SIG-M5 treated with dmso at 0.1 percent for 504 hours (cell line): Measurements from ENCODE around the gene LRP11.
"Not testable (repeated sequence)": the region's sequence is repeated elsewhere in the genome, so short reads cannot be mapped to it uniquely, and the experiment has no call there.

Source experiments
- DNase-seq: peaks from one replicate; lab custom pipeline; 2025; ENCODE audit not compliant: unreplicated experiment; lab: John Stamatoyannopoulos, UW

LRP11 gene

GRCh38 chr6:149851461-149852110 lies 12.6 kb downstream of the LRP11 start:
- DNase-seq: no peak

DNA sequence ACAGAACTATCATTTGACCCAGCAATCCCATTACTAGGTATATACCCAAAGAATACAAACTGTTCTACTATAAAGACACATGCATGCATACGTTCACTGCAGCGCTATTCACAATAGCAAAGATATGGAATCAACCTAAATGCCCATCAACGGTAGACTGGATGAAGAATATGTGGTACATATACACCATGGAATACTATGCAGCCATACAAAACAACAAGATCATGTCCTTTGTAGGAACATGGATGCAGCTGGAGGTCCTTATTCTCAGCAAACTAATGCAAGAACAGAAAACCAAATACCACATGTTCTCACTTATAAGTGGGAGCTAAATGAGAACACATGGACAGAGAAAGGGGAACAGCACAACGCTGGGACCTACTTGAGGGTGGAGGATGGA lies 15.8 kb downstream of the LRP11 start:
- not testable (repeated sequence) for DNase-seq

- no peak for DNase-seq
Observed at GRCh38 chr6:149847939-149848267, 16.3 kb downstream of the LRP11 start.

DNA sequence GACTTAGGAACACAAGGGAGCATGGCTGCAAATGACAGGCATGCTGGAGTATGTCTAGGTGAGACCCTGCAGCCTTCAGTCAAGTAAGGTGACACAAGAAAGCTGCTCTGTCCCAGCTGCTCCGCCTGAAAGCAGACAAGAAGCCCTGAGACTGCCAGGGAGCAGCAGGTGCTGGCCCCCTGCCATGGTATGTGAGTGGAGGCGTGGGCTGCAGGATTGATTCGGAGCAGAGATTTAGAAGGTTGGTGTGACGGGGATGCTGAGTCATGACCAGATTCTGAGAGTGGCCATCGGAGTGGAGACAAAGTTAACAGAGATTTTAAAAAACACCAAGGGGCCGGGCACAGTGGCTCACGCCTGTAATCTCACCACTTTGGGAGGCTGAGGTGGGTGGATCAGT lies 17.8 kb downstream of the LRP11 start:
- no peak for DNase-seq

DNA sequence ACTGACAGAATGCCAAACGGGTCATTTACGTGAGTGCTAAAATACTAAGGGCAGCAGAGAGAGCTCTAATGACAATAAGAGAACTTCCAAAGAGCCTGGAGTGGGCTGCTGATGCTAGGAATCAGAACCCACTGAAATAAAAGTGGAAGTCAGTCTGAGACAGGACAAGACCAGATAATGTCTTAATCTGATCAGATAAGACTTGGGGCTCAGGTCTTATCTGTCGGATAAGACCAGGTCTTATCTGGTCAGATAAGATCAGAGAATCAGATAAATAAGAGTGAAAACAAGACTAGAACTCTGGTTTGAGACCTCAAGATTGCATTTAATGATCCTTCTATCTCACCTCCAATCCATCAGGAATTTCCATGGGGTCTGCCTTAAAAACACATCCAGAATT lies 18.6 kb downstream of the LRP11 start:
- DNase-seq: no peak

- DNase-seq: no peak
Observed at GRCh38 chr6:149844480-149844879, 19.7 kb downstream of the LRP11 start.

DNA sequence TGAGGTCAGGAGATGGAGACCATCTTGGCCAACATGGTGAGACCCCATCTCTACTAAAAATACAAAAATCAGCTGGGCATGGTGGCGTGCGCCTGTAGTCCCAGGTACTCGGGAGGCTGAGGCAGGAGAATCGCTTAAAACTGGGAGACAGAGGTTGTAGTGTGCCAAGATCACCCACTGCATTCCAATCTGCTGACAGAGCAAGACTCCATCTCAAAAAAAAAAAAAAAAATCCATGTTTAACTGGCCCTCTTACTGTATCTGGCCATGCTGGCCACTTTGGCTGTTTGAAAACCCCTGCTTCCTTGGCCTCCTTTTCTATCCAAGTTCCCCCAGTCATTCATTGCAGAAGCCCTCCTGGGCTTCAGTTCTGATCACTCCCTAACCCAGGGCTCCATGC lies 20.1 kb downstream of the LRP11 start:
- DNase-seq: not testable (repeated sequence)

GRCh38 chr6:149843051-149843633 lies 21.0 kb downstream of the LRP11 start:
- no peak for DNase-seq

GRCh38 chr6:149842331-149842730 lies 21.8 kb downstream of the LRP11 start:
- DNase-seq: no peak

- peak; percentile 35 for DNase-seq
Observed at GRCh38 chr6:149840345-149841075, 23.6 kb downstream of the LRP11 start.

DNA sequence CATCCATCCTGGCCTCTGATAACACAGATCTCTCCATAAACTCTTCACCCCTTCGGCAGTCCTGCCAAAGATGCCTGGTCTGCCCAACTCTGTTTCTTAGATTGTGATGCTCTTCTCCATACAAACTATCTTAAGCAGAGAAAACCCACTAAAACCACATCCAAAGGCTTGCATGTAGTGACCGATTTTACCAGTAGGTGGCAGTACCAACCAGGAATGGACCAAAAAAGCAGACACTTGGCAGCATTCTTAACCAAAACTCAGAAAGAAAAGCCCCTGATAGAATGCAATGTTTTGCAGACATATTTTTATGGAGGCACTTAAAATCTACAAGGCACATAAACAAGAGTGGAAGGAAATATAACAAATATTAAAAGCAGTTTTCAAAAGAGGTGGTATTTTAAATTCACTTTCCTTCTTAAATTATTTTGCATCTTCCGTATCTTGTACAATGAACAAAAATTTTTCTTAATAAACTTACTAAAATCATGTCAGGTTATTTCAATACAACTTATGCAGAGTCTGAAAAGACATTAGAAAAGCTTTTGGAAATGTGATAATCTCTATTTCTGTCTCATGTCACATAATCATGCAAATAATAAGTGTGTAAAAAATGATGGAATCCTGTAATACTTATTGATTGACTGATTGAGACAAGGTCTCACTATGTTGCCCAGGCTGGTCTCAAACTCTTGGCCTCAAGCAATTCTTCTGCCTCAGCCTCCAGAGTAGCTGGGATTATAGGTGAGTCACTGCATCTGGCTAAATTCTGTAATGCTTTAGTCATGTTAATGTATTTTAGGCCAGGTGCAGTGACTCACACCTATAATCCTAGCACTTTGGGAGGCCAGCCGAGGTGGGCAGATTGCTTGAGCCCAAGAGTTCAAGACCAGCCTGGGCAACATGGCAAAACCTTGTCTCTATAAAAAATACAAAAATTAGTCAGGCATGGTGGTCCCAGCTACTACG lies 29.4 kb downstream of the LRP11 start:
- DNase-seq: peak; percentile 39

DNA sequence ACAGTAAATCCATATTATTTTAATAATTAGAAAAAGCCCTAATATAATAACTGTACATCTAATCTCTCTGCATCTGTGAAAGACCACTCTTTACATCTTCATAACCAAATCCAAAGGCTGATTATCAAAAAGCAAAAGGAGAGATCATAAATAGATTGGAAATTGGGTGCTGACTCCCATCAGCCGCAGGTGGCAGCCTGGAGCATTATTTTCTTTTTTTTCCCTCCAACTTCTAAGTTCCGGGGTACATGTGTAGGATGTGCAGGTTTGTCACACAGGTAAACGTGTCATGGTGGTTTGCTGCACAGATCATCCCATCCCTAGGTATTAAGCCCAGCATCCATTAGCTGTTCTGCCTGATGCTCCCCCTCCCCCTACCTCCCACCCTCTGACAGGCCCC lies 30.5 kb downstream of the LRP11 start:
- DNase-seq: no peak

- no peak for DNase-seq
Observed at GRCh38 chr6:149831308-149831820, 32.8 kb downstream of the LRP11 start.

DNA sequence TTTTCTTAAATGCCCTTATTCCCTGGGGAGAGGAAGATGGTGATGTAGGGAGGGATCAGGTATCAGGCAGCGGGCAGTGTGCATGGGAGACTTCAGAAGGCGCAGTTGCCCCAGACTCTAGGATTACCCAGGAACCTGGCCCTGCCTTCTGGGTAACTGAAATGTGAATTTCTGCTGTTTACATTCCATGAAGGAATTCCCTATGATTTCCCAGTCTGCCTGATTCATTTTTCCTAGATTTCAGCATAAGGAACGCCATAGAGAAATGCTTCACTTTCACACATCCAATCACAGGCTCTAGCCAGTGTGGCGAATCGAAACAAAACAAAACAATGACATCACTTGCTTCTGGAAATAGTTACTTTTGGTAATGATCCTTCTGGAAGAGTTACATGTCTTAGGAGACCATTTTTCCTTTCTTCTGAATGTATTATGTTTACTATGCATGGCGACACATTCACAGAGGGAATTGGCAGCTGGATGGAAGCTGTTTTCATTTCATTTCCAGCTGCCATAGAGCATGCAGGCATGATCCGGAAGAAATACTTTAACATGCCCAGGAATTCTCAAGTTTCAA lies 33.3 kb downstream of the LRP11 start:
- DNase-seq: no peak

DNA sequence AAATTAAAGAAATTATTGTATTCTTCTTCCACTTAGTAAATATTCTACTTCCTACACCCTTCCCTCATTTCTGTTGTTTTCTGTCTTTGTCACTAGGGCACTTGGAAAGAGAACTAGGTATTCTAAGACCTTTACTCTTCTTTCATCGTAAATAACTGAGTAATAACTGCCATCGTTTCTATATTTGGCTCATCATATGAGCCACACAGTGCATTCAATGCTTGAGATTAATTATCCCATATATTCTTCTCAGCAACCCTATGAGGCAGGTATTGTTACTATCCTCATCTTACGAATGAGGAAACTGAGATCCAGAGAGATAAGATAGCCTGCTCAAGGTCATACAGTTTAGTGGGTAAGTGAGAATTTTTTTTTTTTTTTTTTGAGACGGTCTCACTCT lies 38.9 kb downstream of the LRP11 start:
- no peak for DNase-seq

- no peak for DNase-seq
Observed at GRCh38 chr6:149823013-149823412, 41.1 kb downstream of the LRP11 start.

DNA sequence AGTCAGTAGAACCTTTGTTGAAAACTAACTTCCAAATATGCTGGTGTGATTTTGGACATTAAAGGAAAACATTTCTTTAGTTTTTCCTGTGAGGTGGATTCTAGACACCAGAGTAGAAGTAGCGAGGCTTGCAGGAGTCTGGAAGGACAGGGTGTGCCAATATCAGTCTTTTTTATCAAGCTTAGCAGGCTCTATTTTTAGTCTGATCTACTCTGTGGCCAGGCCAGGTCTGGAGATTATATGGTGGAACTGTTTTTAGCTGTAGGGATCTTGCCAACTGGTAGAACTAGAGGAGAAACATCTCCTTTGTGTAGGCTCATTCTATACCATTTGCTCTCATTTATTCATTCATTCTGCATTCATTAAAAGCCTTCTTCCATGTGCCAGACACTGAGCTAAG lies 42.7 kb downstream of the LRP11 start:
- DNase-seq: no peak

GRCh38 chr6:149820506-149820905 lies 43.7 kb downstream of the LRP11 start:
- DNase-seq: no peak

DNA sequence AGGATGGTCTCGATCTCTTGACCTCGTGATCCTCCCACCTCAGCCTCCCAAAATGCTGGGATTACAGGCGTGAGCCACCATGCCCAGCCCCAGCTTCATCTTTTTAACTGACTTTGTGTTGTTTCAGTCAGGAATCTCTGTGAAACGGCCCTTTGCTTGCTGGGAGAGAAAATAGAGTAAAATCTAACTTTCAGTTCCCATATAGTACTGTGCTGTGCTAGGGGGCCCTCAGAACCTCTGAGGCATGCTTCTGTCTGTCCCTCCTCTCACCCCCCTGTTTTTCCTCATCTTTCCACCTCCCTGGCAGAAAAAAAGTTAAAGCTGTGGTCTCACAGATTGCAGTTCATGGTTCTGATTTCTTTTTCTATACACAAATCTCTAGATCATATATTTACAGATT lies 48.4 kb downstream of the LRP11 start:
- DNase-seq: no peak

- DNase-seq: no peak
Observed at GRCh38 chr6:149813351-149813750, 50.8 kb downstream of the LRP11 start.

GRCh38 chr6:149809798-149810197 lies 54.4 kb downstream of the LRP11 start:
- DNase-seq: no peak
